ENCODE measurements around the gene FGGY. TPM values are rescaled to one million over a fixed set of nuclear protein-coding genes. Genes with fewer than 3 reads are reported as not detected.

The FGGY gene
- total RNA-seq, 1 donor from 2014 or later = 32.5 TPM

- H3K27me3 Mint-ChIP-seq (ENCODE audit: insufficient read depth, low read depth) = no peaks in the 10 kb centered on the region
- no peak for TF ChIP-seq EZH2phosphoT487 (IDR thresholded peaks at IDR 0.05)
- no peak for TF ChIP-seq EZH2 (IDR thresholded peaks at IDR 0.05)
- Histone ChIP-seq H3F3A (ENCODE audit: low read depth) (no peaks in the 10 kb centered on the region), H3K27me3 (no peaks in the 10 kb centered on the region), H2AFZ (replicated peaks) (no peak overlapping the region), H4K20me1 (ENCODE audit: low read depth) (no peaks in the 10 kb centered on the region), H3K4me3 (no peak overlapping the region), H3K36me3 (no peaks in the 10 kb centered on the region), H3K9ac (no peak overlapping the region), H3K79me2 (ENCODE audit: low read depth) (no peaks in the 10 kb centered on the region), H3K27ac (no peak overlapping the region), H3K4me1 (no peaks in the 10 kb centered on the region), H3K9me3 (ENCODE audit: low read depth) (no peaks in the 10 kb centered on the region), H3K4me2 (no peak overlapping the region)
- H3K9me3 Mint-ChIP-seq = no peaks in the 10 kb centered on the region
- no peak overlapping the region for H3K4me3 Mint-ChIP-seq
- no peak overlapping the region for H3K27ac Mint-ChIP-seq
- no peaks in the 10 kb centered on the region for H3K36me3 Mint-ChIP-seq
- H3K4me1 Mint-ChIP-seq = peaks cover 7% of the 10 kb centered on the region
- no peak for DNase-seq (ENCODE audit: low spot score)
Measured at GRCh38 chr1:59747420-59748024, 450.6 kb downstream of the FGGY start.

- DNase-seq (ENCODE audit: low spot score) = no peak
- H3F3A ChIP-seq (ENCODE audit: low read depth) = no peaks in the 10 kb centered on the region
- Mint-ChIP-seq H3K36me3 (no peaks in the 10 kb centered on the region), H3K27ac (no peak overlapping the region), H3K27me3 (ENCODE audit: insufficient read depth, low read depth) (no peaks in the 10 kb centered on the region), H3K4me3 (no peak overlapping the region), H3K4me1 (peaks cover 13% of the 10 kb centered on the region), H3K9me3 (no peaks in the 10 kb centered on the region)
- H3K36me3 ChIP-seq = no peaks in the 10 kb centered on the region
- H3K4me2 ChIP-seq = no peak overlapping the region
- H3K79me2 ChIP-seq (ENCODE audit: low read depth) = no peaks in the 10 kb centered on the region
- H3K4me1 ChIP-seq = no peaks in the 10 kb centered on the region
- H3K27me3 ChIP-seq = no peaks in the 10 kb centered on the region
- no peak overlapping the region for H3K27ac ChIP-seq
- TF ChIP-seq CTCF (IDR thresholded peaks at IDR 0.05) (no peak), EZH2phosphoT487 (IDR thresholded peaks at IDR 0.05) (no peak), EZH2 (IDR thresholded peaks at IDR 0.05) (no peak)
- H2AFZ ChIP-seq (replicated peaks) = no peak overlapping the region
- no peaks in the 10 kb centered on the region for H4K20me1 ChIP-seq (ENCODE audit: low read depth)
- no peak overlapping the region for H3K9ac ChIP-seq
- no peak overlapping the region for H3K4me3 ChIP-seq
- H3K9me3 ChIP-seq (ENCODE audit: low read depth) = no peaks in the 10 kb centered on the region
Measured at GRCh38 chr1:59748123-59748522, 451.2 kb downstream of the FGGY start.

GRCh38 chr1:59750328-59751003, 453.6 kb downstream of the FGGY start:
- H3K27ac Mint-ChIP-seq = no peak overlapping the region
- TF ChIP-seq EZH2phosphoT487 (IDR thresholded peaks at IDR 0.05) = no peak
- TF ChIP-seq EZH2 (IDR thresholded peaks at IDR 0.05) = no peak
- no peak for TF ChIP-seq CTCF (IDR thresholded peaks at IDR 0.05)

GRCh38 chr1:59751004-59751395, 454.1 kb downstream of the FGGY start:
- Histone ChIP-seq H3K9ac (no peak overlapping the region), H3K27me3 (no peaks in the 10 kb centered on the region), H4K20me1 (ENCODE audit: low read depth) (no peaks in the 10 kb centered on the region), H3K79me2 (ENCODE audit: low read depth) (no peaks in the 10 kb centered on the region), H2AFZ (replicated peaks) (no peak overlapping the region), H3K4me2 (no peak overlapping the region), H3K27ac (no peak overlapping the region), H3F3A (ENCODE audit: low read depth) (no peaks in the 10 kb centered on the region), H3K36me3 (no peaks in the 10 kb centered on the region), H3K4me3 (no peak overlapping the region), H3K4me1 (no peaks in the 10 kb centered on the region), H3K9me3 (ENCODE audit: low read depth) (no peaks in the 10 kb centered on the region)
- no peak for DNase-seq (ENCODE audit: low spot score)
- Mint-ChIP-seq H3K9me3 (no peaks in the 10 kb centered on the region), H3K4me3 (no peak overlapping the region), H3K27me3 (ENCODE audit: insufficient read depth, low read depth) (no peaks in the 10 kb centered on the region), H3K27ac (no peak overlapping the region), H3K4me1 (peaks cover 11% of the 10 kb centered on the region), H3K36me3 (no peaks in the 10 kb centered on the region)
- TF ChIP-seq CTCF (IDR thresholded peaks at IDR 0.05) = no peak
- no peak for TF ChIP-seq EZH2 (IDR thresholded peaks at IDR 0.05)
- no peak for TF ChIP-seq EZH2phosphoT487 (IDR thresholded peaks at IDR 0.05)

More at GRCh38 chr1:59750328-59751003, 453.6 kb downstream of the FGGY start:
- H3K36me3 Mint-ChIP-seq = no peaks in the 10 kb centered on the region
- no peaks in the 10 kb centered on the region for H3K36me3 ChIP-seq
- no peaks in the 10 kb centered on the region for H3K9me3 Mint-ChIP-seq
- DNase-seq (ENCODE audit: low spot score) = no peak
- no peaks in the 10 kb centered on the region for H3F3A ChIP-seq (ENCODE audit: low read depth)
- H3K27ac ChIP-seq = no peak overlapping the region
- no peak overlapping the region for H3K9ac ChIP-seq
- H4K20me1 ChIP-seq (ENCODE audit: low read depth) = no peaks in the 10 kb centered on the region
- no peak overlapping the region for H3K4me2 ChIP-seq
- no peak overlapping the region for H3K4me3 Mint-ChIP-seq
- H3K79me2 ChIP-seq (ENCODE audit: low read depth) = no peaks in the 10 kb centered on the region
- H3K4me3 ChIP-seq = no peak overlapping the region
- no peak overlapping the region for H2AFZ ChIP-seq (replicated peaks)
- no peaks in the 10 kb centered on the region for H3K27me3 Mint-ChIP-seq (ENCODE audit: insufficient read depth, low read depth)
- H3K9me3 ChIP-seq (ENCODE audit: low read depth) = no peaks in the 10 kb centered on the region
- H3K4me1 ChIP-seq = no peaks in the 10 kb centered on the region
- H3K4me1 Mint-ChIP-seq = peaks cover 11% of the 10 kb centered on the region
- no peaks in the 10 kb centered on the region for H3K27me3 ChIP-seq

Measured in neural progenitor cell (in vitro differentiated cells).